ENCODE data around the gene ARPC1B. TPM values are rescaled to one million over a fixed set of nuclear protein-coding genes. Genes with fewer than 3 reads are reported as not detected.

Gene ARPC1B
- total and polyA plus RNA-seq, 8 donors, result 14.4 to 70.4 (median 41.2) TPM

GRCh38 chr7:99406557-99406956 lies 32.0 kb downstream of the ARPC1B start:
- peaks cover 17 to 29% (median 24%) of the 10 kb centered on the region in 3 donors for H3K4me1 ChIP-seq
- H3K27me3 ChIP-seq, result no peaks in the 10 kb centered on the region
- FAIRE-seq (no peak), DNase-seq (no peak), ATAC-seq (no peak)
- WGBS, 2 donors, result 34 to 56% methylated on average over 1 of the region's 1 CpG
- peaks cover 0 to 24% (median 0%) of the 10 kb centered on the region in 3 donors for H3K36me3 ChIP-seq
- TF ChIP-seq CTCF (IDR thresholded peaks at IDR 0.05), result no peak
- no peak overlapping the region for H3K4me3 ChIP-seq
- no peak overlapping the region for H3K27ac ChIP-seq
- intact Hi-C loops (cut with DNase I), result no loop called here
- no peaks in the 10 kb centered on the region for H3K9me3 ChIP-seq

- WGBS, 2 donors, result 0% methylated on average over 28 of the region's 28 CpGs
- TF ChIP-seq CTCF (IDR thresholded peaks at IDR 0.05), result no peak
- intact Hi-C loops (cut with DNase I), result no loop called here
- H3K36me3 ChIP-seq, result peaks cover 0 to 30% (median 0%) of the 10 kb centered on the region in 3 donors
- H3K27me3 ChIP-seq, result no peaks in the 10 kb centered on the region
- H3K4me1 ChIP-seq, result peaks cover 17 to 29% (median 24%) of the 10 kb centered on the region in 3 donors
- peak in 4 of 6 donors; percentile 39 to 69 (median 54) for DNase-seq
- H3K27ac ChIP-seq, result peak overlapping the region; percentile 97 to 100 (median 98)
- no peaks in the 10 kb centered on the region for H3K9me3 ChIP-seq
- peak; percentile 10 to 31 (median 25) for ATAC-seq
- H3K4me3 ChIP-seq, result peak overlapping the region; percentile 90 to 100 (median 99)
- FAIRE-seq, result no peak
Measured at GRCh38 chr7:99407872-99408378, 33.4 kb downstream of the ARPC1B start.

GRCh38 chr7:99408379-99409191 lies 34.1 kb downstream of the ARPC1B start, which contains the start of the genes BUD31 and PDAP1:
TSS of gene BUD31 (plus strand) at chr7:99408969. CDS start at chr7:99411093, 2,124 bp downstream.
TSS of gene PDAP1 (minus strand) at chr7:99408597. CDS start at chr7:99408548, 49 bp downstream.
- H3K9me3 ChIP-seq, result no peaks in the 10 kb centered on the region
- no peaks in the 10 kb centered on the region for H3K27me3 ChIP-seq
- H3K4me3 ChIP-seq, result peak within 1 kb of the TSS; percentile 90 to 100 (median 99)
- WGBS, 2 donors, result 0% methylated on average over 57 to 72 of the region's 72 CpGs
- ATAC-seq (peak; percentile 96 to 97 (median 96)), FAIRE-seq (no peak), DNase-seq (peak; percentile 91 to 95 (median 92))
- peaks cover 0 to 32% (median 0%) of the 10 kb centered on the region in 3 donors for H3K36me3 ChIP-seq
- intact Hi-C loops (cut with DNase I), result no loop called here
- no peak for TF ChIP-seq CTCF (IDR thresholded peaks at IDR 0.05)
- H3K4me1 ChIP-seq, result peaks cover 17 to 29% (median 24%) of the 10 kb centered on the region in 3 donors
- H3K27ac ChIP-seq, result peak within 1 kb of the TSS; percentile 97 to 100 (median 98)

- TF ChIP-seq CTCF (IDR thresholded peaks at IDR 0.05), result no peak
- Histone ChIP-seq H3K4me1 (peaks cover 17 to 29% (median 24%) of the 10 kb centered on the region in 3 donors), H3K36me3 (peaks cover 0 to 35% (median 0%) of the 10 kb centered on the region in 3 donors), H3K4me3 (peak overlapping the region; percentile 90 to 100 (median 99)), H3K27me3 (no peaks in the 10 kb centered on the region), H3K9me3 (no peaks in the 10 kb centered on the region), H3K27ac (peak overlapping the region; percentile 97 to 100 (median 98))
- intact Hi-C loops (cut with DNase I), result no loop called here
- WGBS, 2 donors, result 0 to 1% methylated on average over 18 of the region's 18 CpGs
- no peak for DNase-seq
- no peak for ATAC-seq
- FAIRE-seq, result no peak
Measured at GRCh38 chr7:99409192-99409572, 34.7 kb downstream of the ARPC1B start.
